Activated T-helper 2 cell treated with anti-CD3 and anti-CD28 coated beads, Interferon-gamma antibody, Interleukin-2, Interleukin-4, amounts not matched to agents 10 μg/mL and 5 μg/mL and 100 μg/mL, durations not matched to agents 14 hours and 24 hours and 36 hours (primary cell): ENCODE measurements around the gene PIK3C2B. TPM values are rescaled to one million over a fixed set of nuclear protein-coding genes. Genes with fewer than 3 reads are reported as not detected.
"Not testable (repeated sequence)": the region's sequence is repeated elsewhere in the genome, so short reads cannot be mapped to it uniquely, and the experiment has no call there.

Experiments
- DNase-seq: peaks from one replicate; pipeline ENCODE4 v3.0.0; 2021; ENCODE audit warnings: low spot score
- H3K27ac Mint-ChIP-seq: one replicate; pipeline ENCODE4 v1.8.0; 2021; ENCODE audit warnings: mixed read lengths
- H3K27me3 Mint-ChIP-seq: one replicate; pipeline ENCODE4 v1.8.0; 2021; ENCODE audit warnings: low read depth, mixed read lengths
- H3K36me3 Mint-ChIP-seq: one replicate; pipeline ENCODE4 v1.8.0; 2021; ENCODE audit warnings: low read depth, mixed read lengths
- H3K4me1 Mint-ChIP-seq: one replicate; pipeline ENCODE4 v1.8.0; 2021; ENCODE audit warnings: low read depth, mixed read lengths
- H3K4me3 Mint-ChIP-seq: one replicate; pipeline ENCODE4 v1.8.0; 2021; ENCODE audit warnings: low read depth, mild to moderate bottlenecking, moderate library complexity, mixed read lengths
- H3K9me3 Mint-ChIP-seq: one replicate; pipeline ENCODE4 v1.8.0; 2021; ENCODE audit warnings: mixed read lengths
- intact Hi-C: fragments of 100-400 bp; cut with micrococcal nuclease; formaldehyde crosslinking; loops from one replicate; pipeline ENCODE4 v1.15.1; 2023
- total RNA-seq: library from RNA; stranded (reverse); gene quantifications from 2 replicates; pipeline ENCODE4 v1.2.3, GENCODE V29; 2022

The PIK3C2B gene
- total RNA-seq, 1 donor from 2014 or later, result 18.5 TPM

GRCh38 chr1:204520834-204521709 lies 26.5 kb upstream of the PIK3C2B start:
- peaks cover 68% of the 10 kb centered on the region for H3K36me3 Mint-ChIP-seq
- DNase-seq, result peak; percentile 68
- intact Hi-C loops, result no loop called here
- no peaks in the 10 kb centered on the region for H3K27me3 Mint-ChIP-seq
- H3K27ac Mint-ChIP-seq, result peak overlapping the region; percentile 68
- peak overlapping the region; percentile 63 for H3K4me3 Mint-ChIP-seq
- H3K9me3 Mint-ChIP-seq, result peaks cover 13% of the 10 kb centered on the region
- H3K4me1 Mint-ChIP-seq, result peaks cover 48% of the 10 kb centered on the region

- H3K4me3 Mint-ChIP-seq, H3K27ac Mint-ChIP-seq, H3K9me3 Mint-ChIP-seq, DNase-seq, H3K27me3 Mint-ChIP-seq: not testable (repeated sequence)
- intact Hi-C loops, result loop anchor here (2.0 to 5.0 kb wide), 3 partner anchors 23 to 45 kb away; partner anchors contain the start of gene PIK3C2B
- peaks cover 47% of the 10 kb centered on the region for H3K4me1 Mint-ChIP-seq
- H3K36me3 Mint-ChIP-seq, result peaks cover 41% of the 10 kb centered on the region
These were observed 22.8 kb upstream of the PIK3C2B start for GRCh38 chr1:204517382-204517781.

- Mint-ChIP-seq H3K27me3 (no peaks in the 10 kb centered on the region), H3K9me3 (no peaks in the 10 kb centered on the region), H3K4me1 (peaks cover 49% of the 10 kb centered on the region), H3K4me3 (no peak within 1 kb of the TSS), H3K36me3 (peaks cover 31% of the 10 kb centered on the region), H3K27ac (no peak within 1 kb of the TSS)
- intact Hi-C loops, result loop anchor here (1.0 to 5.0 kb wide), 4 partner anchors 9 to 46 kb away; partner anchors contain the start of gene PIK3C2B
- DNase-seq, result peak; percentile 91
These were observed 21.7 kb upstream of the PIK3C2B start, which contains the start of gene MDM4 for GRCh38 chr1:204516180-204516879. Gene MDM4, plus strand, starts transcription at chr1:204516406. Its CDS starts 9,113 bp downstream, at chr1:204525519.

GRCh38 chr1:204514828-204515227 lies 20.2 kb upstream of the PIK3C2B start:
- intact Hi-C loops, result loop anchor here (5.0 kb wide), 1 partner anchor 47 kb away; no protein-coding TSS in a partner anchor

GRCh38 chr1:204513117-204513716 lies 18.6 kb upstream of the PIK3C2B start:
- intact Hi-C loops, result no loop called here
- Mint-ChIP-seq H3K27ac (peak overlapping the region; percentile 99), H3K4me1 (peaks cover 26% of the 10 kb centered on the region), H3K36me3 (peaks cover 7% of the 10 kb centered on the region), H3K9me3 (no peaks in the 10 kb centered on the region), H3K27me3 (no peaks in the 10 kb centered on the region), H3K4me3 (peak overlapping the region; percentile 77)
- DNase-seq, result peak; percentile 49

More at GRCh38 chr1:204514828-204515227, 20.2 kb upstream of the PIK3C2B start:
- Mint-ChIP-seq H3K9me3 (no peaks in the 10 kb centered on the region), H3K27me3 (no peaks in the 10 kb centered on the region), H3K27ac (peak overlapping the region; percentile 59), H3K4me3 (peak overlapping the region; percentile 38), H3K4me1 (peaks cover 39% of the 10 kb centered on the region), H3K36me3 (peaks cover 23% of the 10 kb centered on the region)
- DNase-seq, result no peak

- H3K4me1 Mint-ChIP-seq, result peaks cover 32% of the 10 kb centered on the region
- intact Hi-C loops, result no loop called here
- peaks cover under 1% of the 10 kb centered on the region for H3K27me3 Mint-ChIP-seq
- H3K27ac Mint-ChIP-seq, result peak overlapping the region; percentile 28
- no peak overlapping the region for H3K4me3 Mint-ChIP-seq
- no peak for DNase-seq
- H3K9me3 Mint-ChIP-seq, result no peaks in the 10 kb centered on the region
- H3K36me3 Mint-ChIP-seq, result no peaks in the 10 kb centered on the region
These were observed 16.8 kb upstream of the PIK3C2B start for GRCh38 chr1:204511366-204511765.

GRCh38 chr1:204509186-204509635 lies 14.6 kb upstream of the PIK3C2B start:
- Mint-ChIP-seq H3K4me1 (peaks cover 37% of the 10 kb centered on the region), H3K36me3 (no peaks in the 10 kb centered on the region), H3K27ac (no peak overlapping the region), H3K9me3 (no peaks in the 10 kb centered on the region), H3K4me3 (no peak overlapping the region), H3K27me3 (peaks cover 2% of the 10 kb centered on the region)
- intact Hi-C loops, result no loop called here
- no peak for DNase-seq

- intact Hi-C loops, result loop anchor here (1.0 kb wide), 1 partner anchor 9 kb away; the partner anchor contains the start of gene MDM4
- DNase-seq, result no peak
- Mint-ChIP-seq H3K27ac (peak overlapping the region; percentile 97), H3K9me3 (no peaks in the 10 kb centered on the region), H3K27me3 (peaks cover 2% of the 10 kb centered on the region), H3K36me3 (no peaks in the 10 kb centered on the region), H3K4me1 (peaks cover 36% of the 10 kb centered on the region), H3K4me3 (peak overlapping the region; percentile 87)
These were observed 12.9 kb upstream of the PIK3C2B start for GRCh38 chr1:204507317-204508105.

- intact Hi-C loops, result loop anchor here (1.0 kb wide), 3 partner anchors 9 to 96 kb away; partner anchors contain the start of genes MDM4 and PPP1R15B
- Mint-ChIP-seq H3K4me1 (peaks cover 33% of the 10 kb centered on the region), H3K27me3 (peaks cover 2% of the 10 kb centered on the region), H3K36me3 (no peaks in the 10 kb centered on the region), H3K27ac (peak overlapping the region; percentile 97), H3K9me3 (no peaks in the 10 kb centered on the region), H3K4me3 (peak overlapping the region; percentile 87)
- DNase-seq, result peak; percentile 85
These were observed 12.3 kb upstream of the PIK3C2B start for GRCh38 chr1:204506969-204507316.

- peak; percentile 73 for DNase-seq
- H3K27me3 Mint-ChIP-seq, result peaks cover 2% of the 10 kb centered on the region
- H3K4me3 Mint-ChIP-seq, result peak overlapping the region; percentile 87
- peak overlapping the region; percentile 97 for H3K27ac Mint-ChIP-seq
- H3K9me3 Mint-ChIP-seq, result no peaks in the 10 kb centered on the region
- H3K4me1 Mint-ChIP-seq, result peaks cover 32% of the 10 kb centered on the region
- intact Hi-C loops, result loop anchor here (1.0 kb wide), 2 partner anchors 11 to 95 kb away; partner anchors contain the start of gene PPP1R15B
- no peaks in the 10 kb centered on the region for H3K36me3 Mint-ChIP-seq
These were observed 11.8 kb upstream of the PIK3C2B start for GRCh38 chr1:204506201-204506968.

GRCh38 chr1:204505674-204506200 lies 11.1 kb upstream of the PIK3C2B start:
- Mint-ChIP-seq H3K4me3 (peak overlapping the region; percentile 87), H3K27me3 (peaks cover 2% of the 10 kb centered on the region), H3K36me3 (no peaks in the 10 kb centered on the region), H3K9me3 (no peaks in the 10 kb centered on the region), H3K4me1 (peaks cover 29% of the 10 kb centered on the region), H3K27ac (peak overlapping the region; percentile 97)
- DNase-seq, result no peak
- intact Hi-C loops, result loop anchor here (1.0 kb wide), 2 partner anchors 10 to 94 kb away; partner anchors contain the start of gene PPP1R15B
